Brain microvascular endothelial cell (primary cell): ENCODE results near the gene P2RY2.
A peak's percentile ranks its signal among the peaks of the same experiment; 100 is the strongest.

Source experiments
- DNase-seq: peaks from one replicate; pipeline ENCODE4 v3.0.0-alpha.2; 2020
- H3K27ac ChIP-seq: fragments of 250-450 bp; sonication (Bioruptor Pico); 2 replicates; pipeline ENCODE4 v1.5.1; 2020; ENCODE audit warnings: mild to moderate bottlenecking, moderate library complexity
- H3K27me3 ChIP-seq: fragments of 250-450 bp; sonication (Bioruptor Pico); replicated peaks from 2 replicates; pipeline ENCODE4 v1.5.1; 2020; ENCODE audit warnings: mild to moderate bottlenecking
- H3K36me3 ChIP-seq: fragments of 250-450 bp; sonication (Bioruptor Pico); replicated peaks from 2 replicates; pipeline ENCODE4 v1.5.1; 2020; ENCODE audit warnings: mild to moderate bottlenecking
- H3K4me3 ChIP-seq: 2 replicates; pipeline ENCODE4 v1.5.1; 2011; ENCODE audit warnings: low read depth, mild to moderate bottlenecking, control low read depth, low read length, moderate library complexity
- in situ Hi-C: cut with HindIII; loops from 2 replicates; pipeline ENCODE4 v1.10.0; 2017; ENCODE audit warnings: low sequenced_read_pairs, low pct_ligation_motif_present
- TF ChIP-seq, protein P1 (sequence below): IDR thresholded peaks from 2 replicates; pipeline ENCODE4 v1.5.1; 2011; ENCODE audit warnings: low read depth, mild to moderate bottlenecking, moderate library complexity, low read length, control low read depth, inconsistent platforms; ENCODE audit errors: missing control alignments

Gene P2RY2

GRCh38 chr11:73218106-73218829 is at the start of gene P2RY2:
Gene P2RY2, plus strand, starts transcription at chr11:73218281. Its CDS starts 15,879 bp downstream, at chr11:73234160.
- TF ChIP-seq, protein P1, sequence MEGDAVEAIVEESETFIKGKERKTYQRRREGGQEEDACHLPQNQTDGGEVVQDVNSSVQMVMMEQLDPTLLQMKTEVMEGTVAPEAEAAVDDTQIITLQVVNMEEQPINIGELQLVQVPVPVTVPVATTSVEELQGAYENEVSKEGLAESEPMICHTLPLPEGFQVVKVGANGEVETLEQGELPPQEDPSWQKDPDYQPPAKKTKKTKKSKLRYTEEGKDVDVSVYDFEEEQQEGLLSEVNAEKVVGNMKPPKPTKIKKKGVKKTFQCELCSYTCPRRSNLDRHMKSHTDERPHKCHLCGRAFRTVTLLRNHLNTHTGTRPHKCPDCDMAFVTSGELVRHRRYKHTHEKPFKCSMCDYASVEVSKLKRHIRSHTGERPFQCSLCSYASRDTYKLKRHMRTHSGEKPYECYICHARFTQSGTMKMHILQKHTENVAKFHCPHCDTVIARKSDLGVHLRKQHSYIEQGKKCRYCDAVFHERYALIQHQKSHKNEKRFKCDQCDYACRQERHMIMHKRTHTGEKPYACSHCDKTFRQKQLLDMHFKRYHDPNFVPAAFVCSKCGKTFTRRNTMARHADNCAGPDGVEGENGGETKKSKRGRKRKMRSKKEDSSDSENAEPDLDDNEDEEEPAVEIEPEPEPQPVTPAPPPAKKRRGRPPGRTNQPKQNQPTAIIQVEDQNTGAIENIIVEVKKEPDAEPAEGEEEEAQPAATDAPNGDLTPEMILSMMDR = peak; percentile 57
- Histone ChIP-seq H3K4me3 (peak within 1 kb of the TSS; percentile 47), H3K36me3 (no peaks in the 10 kb centered on the region), H3K27ac (no peak within 1 kb of the TSS), H3K27me3 (no peaks in the 10 kb centered on the region)
- no peak for DNase-seq
- in situ Hi-C loops = no loop called here

- DNase-seq = no peak
- no peaks in the 10 kb centered on the region for H3K27me3 ChIP-seq
- H3K27ac ChIP-seq = no peak overlapping the region
- no peak overlapping the region for H3K4me3 ChIP-seq
- H3K36me3 ChIP-seq = no peaks in the 10 kb centered on the region
- TF ChIP-seq, protein P1 = no peak
- in situ Hi-C loops = no loop called here
These were observed 49.0 kb upstream of the P2RY2 start for GRCh38 chr11:73168925-73169579.

DNA sequence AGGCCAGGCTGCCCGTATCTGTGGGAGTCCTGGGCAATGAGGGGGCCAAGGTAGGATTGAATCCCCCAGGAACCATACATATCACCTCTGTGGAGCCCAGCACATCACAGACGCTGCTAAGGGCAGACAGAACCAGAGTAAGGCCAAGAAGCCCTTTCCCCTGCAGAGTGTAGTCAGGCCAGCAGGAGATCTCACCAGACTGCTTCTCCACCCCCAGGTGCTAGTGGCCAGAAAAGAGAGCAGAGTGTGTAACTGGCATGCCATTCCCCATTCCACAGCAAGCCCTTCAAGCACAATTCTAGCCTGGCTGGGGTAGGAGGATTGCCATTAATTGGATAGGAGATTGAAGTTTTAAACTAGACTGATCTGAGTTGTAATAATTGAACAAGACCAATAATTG is 47.9 kb upstream of the P2RY2 start:
- Histone ChIP-seq H3K4me3 (no peak overlapping the region), H3K27me3 (no peaks in the 10 kb centered on the region), H3K36me3 (no peaks in the 10 kb centered on the region), H3K27ac (no peak overlapping the region)
- in situ Hi-C loops = no loop called here
- TF ChIP-seq, protein P1 = no peak
- DNase-seq = no peak

DNA sequence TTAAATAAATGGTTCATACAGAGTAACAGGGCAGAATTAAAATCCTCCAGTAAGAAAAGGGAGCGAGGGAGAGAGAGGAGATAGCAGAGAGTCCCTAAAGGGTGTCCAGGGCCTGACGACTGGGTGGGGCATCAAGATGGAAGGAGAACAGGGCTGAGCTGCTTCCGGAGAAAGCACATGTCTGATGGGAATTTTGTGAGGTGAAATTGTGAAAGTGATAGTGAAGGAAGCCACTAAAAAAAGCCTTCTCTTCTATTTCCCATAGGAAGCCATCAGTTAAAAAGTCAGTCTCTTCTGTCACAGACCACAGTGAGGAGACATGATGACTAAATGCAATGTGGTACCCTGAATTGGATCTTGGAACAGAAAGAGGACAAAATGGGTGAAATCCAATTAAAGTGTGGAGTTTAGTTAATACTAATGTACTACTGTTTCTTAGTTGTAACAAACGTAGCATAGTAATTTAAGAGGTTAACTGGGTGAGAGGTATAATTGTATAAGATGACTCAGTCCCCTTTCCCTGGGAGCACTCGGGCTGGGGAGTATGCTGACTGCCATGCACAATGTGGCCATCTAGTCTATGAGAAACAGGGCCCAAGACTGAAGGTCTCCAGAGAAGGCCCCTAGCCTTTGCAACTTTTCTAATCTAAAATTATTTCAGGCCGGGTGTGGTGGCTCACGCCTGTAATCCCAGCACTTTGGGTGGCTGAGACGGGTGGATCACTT is 46.5 kb upstream of the P2RY2 start:
- no peak for DNase-seq
- H3K27me3 ChIP-seq = no peaks in the 10 kb centered on the region
- in situ Hi-C loops = no loop called here

DNA sequence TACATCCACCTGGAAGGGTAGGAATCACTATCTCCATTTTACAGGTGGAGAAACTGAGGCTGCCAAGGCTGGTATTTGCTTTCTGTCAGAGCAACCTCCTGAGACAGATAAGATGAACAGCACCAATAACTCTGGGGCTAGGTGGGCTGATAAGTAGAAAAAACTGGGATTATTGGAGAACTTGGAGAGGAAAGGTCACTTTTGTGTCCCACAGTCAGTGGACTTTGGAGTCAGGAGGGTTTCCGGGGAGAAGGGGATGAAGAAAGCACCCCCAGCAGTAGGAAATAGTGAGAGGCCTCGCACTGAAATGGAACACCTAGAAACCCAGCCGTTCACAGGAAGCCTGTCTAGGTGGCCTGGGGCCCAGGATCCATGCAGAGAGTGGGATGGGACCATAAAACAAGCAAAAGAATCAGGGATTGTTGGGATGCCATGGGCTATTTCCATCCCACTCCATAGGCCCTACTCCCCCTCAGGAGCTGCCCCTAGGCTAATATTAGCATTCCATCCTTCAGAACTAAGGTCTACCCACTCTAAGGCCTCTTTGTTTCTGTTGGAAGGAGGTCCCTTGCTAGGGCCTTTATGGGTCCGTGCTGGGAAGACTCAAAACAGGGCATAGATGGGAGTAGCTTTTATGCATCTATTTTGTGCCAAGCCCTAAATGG is 45.0 kb upstream of the P2RY2 start:
- TF ChIP-seq, protein P1 = no peak
- no peaks in the 10 kb centered on the region for H3K36me3 ChIP-seq

More for the DNA sequence above, 46.5 kb upstream of the P2RY2 start:
- Histone ChIP-seq H3K36me3 (no peaks in the 10 kb centered on the region), H3K27ac (no peak overlapping the region), H3K4me3 (no peak overlapping the region)
- TF ChIP-seq, protein P1 = no peak

More for the DNA sequence above, 45.0 kb upstream of the P2RY2 start:
- DNase-seq = no peak
- no peak overlapping the region for H3K4me3 ChIP-seq
- no peak overlapping the region for H3K27ac ChIP-seq
- no peaks in the 10 kb centered on the region for H3K27me3 ChIP-seq
- in situ Hi-C loops = no loop called here
